Smooth muscle cell of the brain vasculature (primary cell): ENCODE results near the gene FFAR1.

Source experiments
- DNase-seq: peaks from one replicate; pipeline ENCODE4 v3.0.0-alpha.2; 2012; ENCODE audit warnings: low read depth, low spot score

The FFAR1 gene, protein sequence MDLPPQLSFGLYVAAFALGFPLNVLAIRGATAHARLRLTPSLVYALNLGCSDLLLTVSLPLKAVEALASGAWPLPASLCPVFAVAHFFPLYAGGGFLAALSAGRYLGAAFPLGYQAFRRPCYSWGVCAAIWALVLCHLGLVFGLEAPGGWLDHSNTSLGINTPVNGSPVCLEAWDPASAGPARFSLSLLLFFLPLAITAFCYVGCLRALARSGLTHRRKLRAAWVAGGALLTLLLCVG (N-terminal part only)

DNA sequence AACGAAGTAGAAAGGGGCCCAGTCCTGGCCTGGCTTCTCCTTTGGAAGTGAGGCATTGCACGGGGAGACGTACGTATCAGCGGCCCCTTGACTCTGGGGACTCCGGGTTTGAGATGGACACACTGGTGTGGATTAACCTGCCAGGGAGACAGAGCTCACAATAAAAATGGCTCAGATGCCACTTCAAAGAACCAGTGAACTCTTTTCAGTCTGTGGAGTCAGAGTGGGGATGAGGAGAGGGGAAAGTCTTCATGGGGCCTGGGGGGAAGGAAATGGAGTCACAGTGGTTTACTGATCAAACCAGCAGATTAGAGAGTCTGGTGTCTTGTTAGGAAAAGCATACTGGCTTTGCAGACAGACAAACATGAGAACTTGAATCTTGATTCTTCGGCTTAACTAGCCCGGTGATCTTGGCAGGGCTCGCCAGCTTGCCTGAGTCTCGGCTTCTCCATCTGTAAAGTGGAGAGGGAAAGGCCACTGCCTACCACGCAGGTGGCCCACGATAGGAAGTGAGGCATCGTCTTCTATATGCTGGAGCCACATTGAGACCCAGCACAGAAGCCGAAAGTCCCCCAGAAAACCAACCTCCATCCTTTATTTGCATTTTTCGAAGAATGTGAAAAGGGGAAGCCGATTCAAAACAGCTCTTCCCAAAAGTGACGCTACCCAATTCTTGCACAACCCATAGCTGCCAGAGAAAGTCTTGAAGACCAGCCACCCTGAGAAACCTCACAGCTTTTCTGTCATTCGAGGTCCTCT is at the start of gene FFAR1:
Gene FFAR1, plus strand, starts transcription at position 732 of the 759 bp plus-strand sequence. CDS start 3,650 bp downstream, outside the sequence.
- no peak for DNase-seq

DNA sequence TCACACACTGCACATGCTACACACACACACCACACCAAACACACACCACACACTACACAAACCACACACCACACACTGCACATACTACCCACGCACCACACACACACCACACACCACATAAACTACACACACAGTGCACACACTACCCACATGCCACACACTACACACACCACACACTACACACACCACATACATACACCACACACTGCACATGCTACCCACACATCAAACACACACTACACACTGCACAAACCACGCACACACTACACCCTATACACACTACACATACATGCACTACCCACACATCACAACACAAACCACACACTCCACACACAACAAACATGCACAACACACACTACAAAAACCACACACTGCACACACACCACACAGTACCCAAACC is 49.8 kb upstream of the FFAR1 start:
- DNase-seq = no peak

DNA sequence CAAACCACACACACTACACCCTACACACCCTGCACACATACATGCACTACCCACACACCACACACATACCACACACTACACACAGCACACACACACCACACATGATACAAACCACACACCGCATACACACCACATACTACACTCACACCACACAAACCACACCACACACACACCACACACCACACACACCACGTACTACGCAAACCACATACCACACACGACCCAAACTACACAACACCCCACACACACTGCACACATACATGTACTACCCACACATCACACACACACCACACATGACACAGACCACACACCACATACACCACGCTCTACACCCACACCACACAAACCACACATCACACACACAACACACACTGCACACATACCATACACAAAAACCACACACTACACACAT is 49.1 kb upstream of the FFAR1 start:
- DNase-seq = no peak

DNA sequence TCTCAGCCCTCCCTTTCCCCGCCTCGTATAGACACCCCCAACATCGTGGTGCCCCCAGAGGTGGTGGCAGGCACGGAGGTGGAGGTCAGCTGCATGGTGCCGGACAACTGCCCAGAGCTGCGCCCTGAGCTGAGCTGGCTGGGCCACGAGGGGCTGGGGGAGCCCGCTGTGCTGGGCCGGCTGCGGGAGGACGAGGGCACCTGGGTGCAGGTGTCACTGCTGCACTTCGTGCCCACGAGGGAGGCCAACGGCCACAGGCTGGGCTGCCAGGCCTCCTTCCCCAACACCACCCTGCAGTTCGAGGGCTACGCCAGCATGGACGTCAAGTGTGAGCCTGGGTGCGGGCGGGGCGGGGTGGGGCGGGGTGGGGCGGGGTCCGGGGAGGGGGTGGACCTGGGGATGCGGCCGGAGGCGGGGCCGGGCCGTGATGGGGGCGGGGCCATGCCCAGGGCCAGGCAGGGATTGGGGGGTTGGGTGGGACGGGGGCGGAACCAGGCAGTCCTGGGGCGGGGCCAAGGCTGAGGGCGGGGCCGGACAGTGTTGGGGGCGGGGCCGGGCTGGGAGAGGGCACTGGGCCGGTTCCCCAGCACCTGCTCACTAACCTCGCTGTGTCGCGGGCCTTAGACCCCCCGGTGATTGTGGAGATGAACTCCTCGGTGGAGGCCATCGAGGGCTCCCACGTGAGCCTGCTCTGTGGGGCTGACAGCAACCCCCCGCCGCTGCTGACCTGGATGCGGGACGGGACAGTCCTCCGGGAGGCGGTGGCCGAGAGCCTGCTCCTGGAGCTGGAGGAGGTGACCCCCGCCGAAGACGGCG is 48.0 kb upstream of the FFAR1 start:
- no peak for DNase-seq

DNA sequence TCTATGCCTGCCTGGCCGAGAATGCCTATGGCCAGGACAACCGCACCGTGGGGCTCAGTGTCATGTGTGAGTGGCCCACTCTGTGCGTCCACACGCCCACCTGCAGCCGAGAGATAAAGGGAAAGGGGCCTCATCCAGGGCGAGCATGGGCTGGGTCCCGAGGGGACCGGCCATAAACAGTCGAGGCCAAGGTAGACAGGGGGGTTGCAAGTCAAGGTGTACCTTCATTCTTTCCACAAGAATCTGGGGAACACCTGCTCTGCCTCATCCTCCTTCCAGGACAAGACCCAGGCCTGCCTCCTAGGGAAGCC is 47.4 kb upstream of the FFAR1 start:
- no peak for DNase-seq

DNA sequence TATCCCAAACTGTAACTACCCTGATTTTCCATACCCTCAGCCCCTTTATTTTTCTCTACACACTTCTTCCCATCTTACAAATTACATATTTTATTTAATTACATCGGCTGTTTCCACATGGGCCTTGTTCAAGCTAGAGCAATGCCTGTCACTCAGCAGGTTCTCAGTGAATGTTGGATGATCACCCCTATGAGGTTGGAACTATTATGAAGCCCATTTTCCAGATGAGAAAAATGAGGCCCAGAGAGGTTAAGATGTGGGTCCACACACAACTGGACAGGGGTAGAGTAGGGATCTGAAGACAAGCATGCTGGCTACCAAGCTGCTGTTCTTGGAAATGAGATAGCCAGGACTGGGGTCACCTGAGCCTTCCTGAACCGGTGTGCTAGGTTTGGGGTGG is 45.7 kb upstream of the FFAR1 start:
- DNase-seq = no peak

DNA sequence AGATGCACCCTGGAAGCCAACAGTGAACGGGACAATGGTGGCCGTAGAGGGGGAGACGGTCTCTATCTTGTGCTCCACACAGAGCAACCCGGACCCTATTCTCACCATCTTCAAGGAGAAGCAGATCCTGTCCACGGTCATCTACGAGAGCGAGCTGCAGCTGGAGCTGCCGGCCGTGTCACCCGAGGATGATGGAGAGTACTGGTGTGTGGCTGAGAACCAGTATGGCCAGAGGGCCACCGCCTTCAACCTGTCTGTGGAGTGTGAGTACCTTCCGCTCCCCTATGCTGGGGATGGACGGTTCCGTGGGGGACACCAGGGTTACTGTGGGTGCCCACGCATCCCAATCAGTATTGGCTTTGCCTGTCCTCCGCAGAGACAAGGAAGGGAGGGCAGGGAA is 45.3 kb upstream of the FFAR1 start:
- no peak for DNase-seq

DNA sequence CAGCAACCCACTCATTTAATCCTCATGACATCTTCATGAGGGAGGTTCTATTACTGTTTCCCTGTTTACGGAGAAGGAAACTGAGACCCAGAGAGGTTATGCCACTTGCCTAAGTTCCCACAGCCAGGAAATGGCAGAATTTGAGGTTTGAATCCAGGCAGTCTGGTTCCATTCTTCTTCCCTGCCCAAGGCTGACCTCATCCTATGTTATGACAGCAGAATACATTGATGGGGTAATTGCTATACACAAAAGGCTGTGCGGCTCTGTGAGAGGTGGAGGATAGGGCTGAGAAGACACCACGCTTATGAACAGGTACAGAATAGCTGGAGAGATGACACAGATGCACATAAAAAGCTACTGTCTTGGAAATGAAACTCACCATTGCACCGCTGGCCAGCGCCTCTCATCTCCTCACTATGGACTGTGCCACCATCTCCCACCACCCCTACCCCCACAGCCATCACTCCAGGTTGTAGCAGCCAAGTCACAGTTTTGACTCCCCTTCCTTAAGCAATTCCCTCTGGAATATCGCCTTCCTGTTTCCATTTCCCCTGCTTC is 44.3 kb upstream of the FFAR1 start:
- DNase-seq = no peak

DNA sequence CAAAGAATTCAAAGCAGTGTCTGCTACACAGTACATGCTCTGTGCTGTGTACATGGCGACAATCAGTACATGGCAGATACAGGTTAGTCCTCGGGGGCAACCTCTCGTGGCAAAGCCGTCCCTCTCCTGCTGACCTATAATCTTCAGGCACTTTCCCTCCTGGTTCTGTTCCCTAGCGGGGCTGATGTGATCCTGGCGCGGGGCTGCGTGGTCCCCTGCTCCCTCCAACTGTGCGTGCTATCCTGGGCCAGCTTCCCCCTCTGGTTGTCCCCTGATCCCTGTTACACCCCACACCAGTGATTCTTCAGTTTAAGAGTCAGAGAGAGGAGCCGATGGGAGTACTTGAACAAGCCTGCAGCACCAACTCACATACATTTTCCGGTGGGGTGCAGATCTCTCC is 43.7 kb upstream of the FFAR1 start:
- no peak for DNase-seq

DNA sequence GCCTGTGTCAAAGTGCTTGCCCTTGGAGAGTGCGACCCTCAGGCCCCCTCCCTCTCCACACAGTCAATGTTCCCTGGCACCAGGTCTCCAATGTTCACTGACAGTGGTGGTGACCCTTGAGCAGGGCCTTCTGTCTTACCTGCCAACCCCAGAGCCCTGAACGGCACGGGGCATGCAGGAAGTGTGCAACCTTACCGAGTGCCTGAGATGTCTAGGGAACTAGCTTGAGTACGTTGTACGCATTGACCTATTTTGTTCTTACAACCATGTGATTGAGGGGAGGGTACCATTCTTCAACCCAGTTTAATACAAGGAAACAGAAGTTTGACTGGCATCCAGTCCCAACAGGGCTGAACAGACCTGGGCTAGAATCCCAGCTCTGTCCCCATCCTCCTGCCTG is 42.5 kb upstream of the FFAR1 start:
- DNase-seq = no peak

DNA sequence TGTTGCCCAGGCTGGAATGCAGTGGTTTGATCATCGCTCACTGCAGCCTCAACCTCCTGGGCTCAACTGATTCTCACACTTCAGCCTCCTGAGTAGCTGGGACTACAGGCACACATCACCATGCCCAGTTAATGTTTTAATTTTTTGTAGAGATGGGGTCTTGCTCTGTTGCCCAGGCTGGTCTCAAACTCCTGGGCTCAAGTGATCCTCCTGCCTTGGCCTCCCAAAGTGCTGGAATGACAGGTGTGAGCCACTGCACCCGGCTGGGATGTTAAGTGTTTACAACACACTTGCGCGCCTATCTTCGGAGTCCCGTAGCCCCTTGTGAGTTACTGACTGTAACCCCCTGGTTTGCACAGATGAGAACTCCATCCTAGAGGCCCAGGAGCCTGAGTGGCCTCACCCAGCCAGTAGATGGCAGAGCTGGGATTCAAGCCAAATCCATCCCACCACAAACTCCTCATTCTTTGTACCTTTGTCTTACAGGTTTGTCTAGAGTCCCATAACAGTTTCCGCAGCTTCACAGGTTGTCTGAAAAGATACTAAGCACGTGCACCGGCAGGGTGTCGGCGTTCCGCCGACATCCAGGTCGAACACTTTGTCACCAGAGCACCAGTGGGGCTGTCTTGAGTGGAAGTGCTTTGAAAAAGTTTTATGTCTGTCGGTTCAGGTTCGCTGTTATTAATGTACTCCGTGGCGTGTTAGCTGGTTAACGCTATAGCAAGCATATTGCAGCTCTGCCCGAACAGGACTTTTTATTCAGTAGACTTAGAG is 41.0 kb upstream of the FFAR1 start:
- DNase-seq = no peak

DNA sequence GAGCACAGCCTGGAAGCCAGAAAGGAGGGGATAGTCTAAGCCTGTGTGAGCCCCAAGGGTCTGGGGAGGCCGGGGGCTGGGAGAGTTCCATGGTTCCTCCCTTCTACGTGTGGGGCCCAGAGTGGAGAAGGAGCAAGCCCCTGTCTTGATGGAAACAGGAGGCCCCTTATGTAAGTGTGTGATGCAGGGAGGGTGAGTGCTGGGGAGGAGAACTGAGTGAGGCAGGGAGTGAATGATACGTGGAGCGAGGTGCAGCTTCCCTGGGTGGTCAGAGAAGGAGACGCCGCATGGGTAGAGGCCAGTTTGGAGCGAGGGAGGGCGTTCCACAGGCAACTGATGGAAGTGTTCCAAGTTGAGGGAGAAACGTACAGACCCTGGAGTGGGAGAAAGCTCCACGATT is 39.8 kb upstream of the FFAR1 start:
- DNase-seq = no peak

DNA sequence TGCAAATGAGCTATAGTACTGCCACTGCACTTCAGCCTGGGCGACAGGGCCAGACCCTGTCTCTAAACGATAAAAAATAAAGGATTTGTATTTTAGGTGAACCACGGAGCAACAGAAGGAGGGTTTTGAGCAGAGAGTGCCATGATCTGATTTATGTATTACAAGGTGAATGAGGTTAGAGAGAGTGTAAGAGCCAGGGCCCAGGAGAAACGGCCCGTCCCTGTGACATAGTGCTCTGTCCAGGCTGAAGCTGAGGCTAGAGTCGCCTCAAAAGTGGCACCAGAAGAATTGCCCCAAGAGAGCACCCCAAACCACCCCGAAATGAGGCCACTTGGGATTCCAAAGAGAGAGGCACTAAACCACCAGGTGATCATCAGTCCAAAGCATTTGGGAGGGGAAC is 38.8 kb upstream of the FFAR1 start:
- DNase-seq = no peak

DNA sequence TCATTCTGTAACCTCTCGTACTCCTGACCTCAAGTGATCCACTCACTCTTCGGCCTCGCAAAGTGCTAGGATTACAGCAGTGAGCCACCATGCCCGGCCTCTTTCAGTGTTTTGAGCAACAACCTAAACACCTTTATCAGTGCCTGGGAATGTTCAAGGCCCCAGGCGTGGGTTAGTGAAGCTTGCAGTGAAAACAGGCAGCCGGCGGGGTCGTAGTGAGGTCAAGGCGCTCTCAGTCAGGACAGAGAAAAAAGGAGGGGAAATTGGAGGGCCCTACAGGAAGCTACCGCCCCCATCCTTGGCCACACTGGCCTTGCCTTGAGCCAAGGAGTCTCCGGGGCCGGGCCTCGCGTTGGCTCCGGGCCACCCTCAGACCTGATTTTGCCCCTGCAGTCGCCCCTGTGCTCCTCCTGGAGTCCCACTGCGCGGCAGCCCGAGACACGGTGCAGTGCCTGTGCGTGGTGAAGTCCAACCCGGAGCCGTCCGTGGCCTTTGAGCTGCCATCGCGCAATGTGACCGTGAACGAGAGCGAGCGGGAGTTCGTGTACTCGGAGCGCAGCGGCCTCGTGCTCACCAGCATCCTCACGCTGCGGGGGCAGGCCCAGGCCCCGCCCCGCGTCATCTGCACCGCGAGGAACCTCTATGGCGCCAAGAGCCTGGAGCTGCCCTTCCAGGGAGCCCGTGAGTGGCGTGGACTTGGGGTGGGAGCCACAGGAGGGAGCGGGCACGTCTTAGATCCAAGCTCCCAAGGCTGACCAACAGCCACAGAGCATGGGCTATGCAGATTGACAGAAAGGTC is 38.0 kb upstream of the FFAR1 start:
- DNase-seq = no peak

DNA sequence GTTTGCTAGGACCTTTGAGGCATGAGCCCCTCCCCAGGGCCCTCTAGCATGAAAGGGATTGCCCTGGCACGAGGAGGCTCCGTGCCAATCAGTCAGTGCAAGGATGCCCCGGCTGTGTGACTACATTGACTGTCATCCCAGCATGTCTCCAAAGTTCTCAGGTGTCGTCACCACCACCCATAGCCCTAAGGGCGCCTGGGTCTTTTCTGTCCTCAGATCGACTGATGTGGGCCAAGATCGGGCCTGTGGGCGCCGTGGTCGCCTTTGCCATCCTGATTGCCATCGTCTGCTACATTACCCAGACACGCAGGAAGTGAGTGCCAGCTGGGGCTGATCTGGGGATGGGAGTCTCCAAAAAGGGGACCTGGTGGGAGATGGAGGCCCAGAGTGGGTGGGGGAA is 37.4 kb upstream of the FFAR1 start:
- DNase-seq = no peak

DNA sequence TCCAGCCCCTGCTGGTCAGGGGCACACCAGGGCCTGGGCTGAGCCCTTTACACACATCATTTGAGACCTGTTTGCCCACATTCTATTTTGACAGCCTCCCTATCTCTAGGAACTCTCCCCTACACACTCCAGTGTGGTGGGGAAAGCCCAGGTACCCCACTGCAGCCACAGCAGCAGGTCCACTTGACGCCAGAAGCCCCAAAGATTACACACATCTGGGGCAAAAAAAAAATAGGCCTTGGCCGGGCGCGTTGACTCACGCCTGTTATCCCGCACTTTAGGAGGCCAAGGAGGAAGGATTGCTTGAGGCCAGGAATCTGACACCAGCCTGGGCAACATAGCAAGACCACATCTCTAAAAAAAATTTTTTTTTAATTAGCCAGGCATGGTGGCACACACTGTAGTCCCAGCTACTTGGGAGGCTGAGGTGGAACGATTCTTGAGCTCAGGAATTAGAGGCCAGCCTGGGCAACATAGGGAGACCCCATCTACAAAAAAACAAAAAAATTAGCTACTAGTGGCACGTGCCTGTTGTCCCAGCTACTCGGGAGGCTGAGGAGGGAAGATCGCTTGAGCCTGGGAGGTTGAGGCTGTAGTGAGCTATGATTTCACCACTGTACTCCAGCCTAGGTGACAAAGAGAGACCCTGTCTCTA is 36.8 kb upstream of the FFAR1 start:
- no peak for DNase-seq

DNA sequence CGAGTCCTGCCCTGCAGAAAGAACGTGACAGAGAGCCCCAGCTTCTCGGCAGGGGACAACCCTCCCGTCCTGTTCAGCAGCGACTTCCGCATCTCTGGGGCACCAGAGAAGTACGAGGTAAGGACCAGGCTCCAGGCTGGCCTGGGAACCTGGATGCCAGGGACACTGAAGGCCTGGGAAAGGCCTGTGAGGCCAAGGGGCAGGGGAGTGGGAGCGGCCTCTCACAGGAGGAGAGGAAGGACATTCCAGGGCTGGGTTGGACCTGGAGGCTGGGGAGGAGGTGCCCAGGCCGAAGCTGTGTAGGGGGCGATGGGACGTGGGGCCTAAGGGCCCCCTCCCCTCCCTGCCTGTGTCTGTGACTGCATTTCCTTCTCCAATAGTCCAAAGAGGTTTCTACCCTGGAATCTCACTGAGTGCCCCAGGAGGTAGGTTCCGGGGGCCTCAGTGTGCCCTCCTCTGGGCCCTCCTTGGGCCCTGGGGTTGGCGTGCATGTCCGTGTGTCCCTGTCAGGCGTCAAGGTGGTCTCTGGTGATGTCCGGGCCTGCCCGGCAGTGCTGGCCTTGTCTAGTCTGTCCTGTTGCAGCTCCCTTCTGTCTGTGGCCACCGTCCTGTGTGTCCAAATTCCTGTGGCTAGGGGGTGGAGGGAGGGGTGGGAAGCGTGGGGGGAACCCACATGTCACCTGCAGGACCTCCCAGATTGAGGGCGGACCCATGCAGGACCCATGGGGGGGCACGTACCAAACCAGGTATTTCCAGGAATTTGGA is 35.6 kb upstream of the FFAR1 start:
- no peak for DNase-seq

DNA sequence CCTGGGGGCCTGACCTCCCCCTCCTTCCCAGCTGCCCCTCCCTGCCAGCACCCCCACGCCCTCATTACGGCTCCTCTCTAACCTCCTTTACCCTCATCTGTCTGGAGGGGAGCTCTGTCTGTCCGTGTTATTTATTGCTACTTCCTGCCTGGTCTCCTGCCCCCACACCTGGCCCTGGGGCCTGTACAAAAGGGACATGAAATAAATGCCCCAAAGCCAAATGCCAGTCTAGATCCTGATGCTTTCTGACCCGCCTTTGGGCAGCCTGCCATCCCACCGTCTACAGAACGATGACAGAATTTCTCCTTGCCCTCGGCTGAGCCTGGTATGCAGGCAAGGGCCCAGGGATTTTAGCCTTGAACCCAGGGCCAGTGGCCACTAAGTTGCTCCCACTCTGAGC is 34.1 kb upstream of the FFAR1 start:
- no peak for DNase-seq

DNA sequence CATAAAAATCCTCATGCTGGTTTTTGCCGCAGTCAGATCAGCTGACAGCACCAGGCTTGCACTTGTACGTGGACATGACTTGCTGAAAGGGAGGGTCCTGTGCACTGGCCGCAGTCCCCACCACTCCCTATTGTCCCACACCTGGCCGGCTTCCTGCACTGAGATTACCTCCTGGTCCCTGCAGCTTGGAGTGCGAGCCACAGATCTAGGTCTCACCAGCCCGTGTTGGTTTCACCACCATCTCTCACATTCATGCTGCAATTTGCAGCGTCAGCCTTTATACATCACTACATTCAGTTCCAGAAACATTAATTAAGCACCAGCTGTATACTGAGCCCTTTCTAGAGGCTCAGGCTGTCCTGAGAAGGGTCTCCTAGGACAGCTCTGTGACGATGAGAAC is 33.7 kb upstream of the FFAR1 start:
- no peak for DNase-seq
